Fibroblast of lung (primary cell): ENCODE data around the gene ZNF408. TPM values are rescaled to one million over a fixed set of nuclear protein-coding genes. Genes with fewer than 3 reads are reported as not detected.

ENCODE experiments used
- DNase-seq, 2 donors: peaks; one replicate each; pipeline versions ENCODE4 v3.0.0 to v3.0.0-alpha.2; 2010; ENCODE audit warnings: low read depth in 2 of 2
- H2AFZ ChIP-seq: 2 replicates; pipeline ENCODE4 v1.5.1; 2012; ENCODE audit warnings: low read length, control low read depth, inconsistent platforms
- H3K27ac ChIP-seq: 2 replicates; pipeline ENCODE4 v1.5.1; 2011; ENCODE audit warnings: low read length, control low read depth; ENCODE audit not compliant: insufficient read depth
- H3K27me3 ChIP-seq: 2 replicates; pipeline ENCODE4 v1.5.1; 2011; ENCODE audit warnings: mild to moderate bottlenecking, low read length; ENCODE audit not compliant: control insufficient read depth, insufficient read depth
- H3K36me3 ChIP-seq: 2 replicates; pipeline ENCODE4 v1.5.1; 2011; ENCODE audit warnings: low read length; ENCODE audit not compliant: control insufficient read depth, insufficient read depth
- H3K4me1 ChIP-seq: 2 replicates; pipeline ENCODE4 v1.5.1; 2011; ENCODE audit warnings: low read length; ENCODE audit not compliant: control insufficient read depth, insufficient read depth; ENCODE audit errors: extremely low read depth
- H3K4me2 ChIP-seq: 2 replicates; pipeline ENCODE4 v1.5.1; 2011; ENCODE audit warnings: low read length, control low read depth; ENCODE audit not compliant: insufficient read depth; ENCODE audit errors: extremely low read depth
- H3K4me3 ChIP-seq, 4 experiments: fragments of 200-600 bp in 1 of 4; sonication (generic) in 1 of 4; replicated peaks in 1 of 4; 2 replicates each; pipeline ENCODE4 v1.5.1; 2011 to 2016; ENCODE audit warnings: low read length in 4 of 4, low read depth in 3 of 4, mild to moderate bottlenecking in 3 of 4, control low read depth in 2 of 4, inconsistent platforms in 1 of 4, mixed read lengths in 1 of 4; ENCODE audit not compliant: insufficient read depth in 1 of 4; ENCODE audit errors: control extremely low read depth in 1 of 4
- H3K79me2 ChIP-seq: 2 replicates; pipeline ENCODE4 v1.5.1; 2012; ENCODE audit warnings: mild to moderate bottlenecking, low read length, inconsistent platforms; ENCODE audit not compliant: control insufficient read depth, insufficient read depth
- H3K9ac ChIP-seq: 2 replicates; pipeline ENCODE4 v1.5.1; 2011; ENCODE audit warnings: mild to moderate bottlenecking, low read length, control low read depth; ENCODE audit not compliant: insufficient read depth
- H3K9me3 ChIP-seq: 2 replicates; pipeline ENCODE4 v1.5.1; 2012; ENCODE audit warnings: low read depth, low read length; ENCODE audit not compliant: control insufficient read depth, insufficient read depth
- H4K20me1 ChIP-seq: 2 replicates; pipeline ENCODE4 v1.5.1; 2011; ENCODE audit warnings: low read length; ENCODE audit not compliant: control insufficient read depth, insufficient read depth; ENCODE audit errors: extremely low read depth
- CTCF ChIP-seq, 2 donors: IDR thresholded peaks in 1 of 2; conservative IDR thresholded peaks in 1 of 2; 1 replicate in 1 of 2; 2 replicates in 1 of 2; pipeline ENCODE4 v1.5.1; 2011 to 2012; ENCODE audit warnings: low read length in 2 of 2, control low read depth in 1 of 2, inconsistent platforms in 1 of 2, low read depth in 1 of 2, mild to moderate bottlenecking in 1 of 2
- EZH2 ChIP-seq: IDR thresholded peaks from 2 replicates; pipeline ENCODE4 v1.5.1; 2012; ENCODE audit warnings: low read length, control low read depth, mild to moderate bottlenecking; ENCODE audit errors: missing control alignments
- polyA plus RNA-seq, 2 donors: library from polyadenylated mRNA; depleted of rRNA in 1 of 2; stranded (reverse) in 1 of 2; unstranded in 1 of 2; fragments of >200 nt; gene quantifications; 2 replicates each; pipeline ENCODE4 v1.2.1, GENCODE V29; 2011 to 2012; ENCODE audit warnings: missing spikeins in 1 of 2
- total RNA-seq: library from RNA; depleted of rRNA; stranded (reverse); fragments of >200 nt; gene quantifications from 2 replicates; pipeline ENCODE4 v1.2.1, GENCODE V29; 2014

The ZNF408 gene
- total and polyA plus RNA-seq, 2 donors (not counting 1 experiment from before 2014, with no cell fraction given): 4.2 to 7.9 TPM

GRCh38 chr11:46678741-46679130 is 22.1 kb upstream of the ZNF408 start:
- H3K79me2 ChIP-seq: no peaks in the 10 kb centered on the region
- TF ChIP-seq EZH2: no peak
- TF ChIP-seq CTCF (conservative IDR thresholded peaks at IDR 0.05 in 1 of 2, IDR thresholded peaks at IDR 0.05 in 1 of 2; ENCODE audit: low read depth in 1 of 2, low read length in 2 of 2): no peak
- no peaks in the 10 kb centered on the region for H3K9me3 ChIP-seq
- no peak overlapping the region for H3K9ac ChIP-seq
- peaks cover 4% of the 10 kb centered on the region for H3K4me1 ChIP-seq
- H3K4me3 ChIP-seq: no peak overlapping the region
- H4K20me1 ChIP-seq: no peaks in the 10 kb centered on the region
- H2AFZ ChIP-seq: no peak overlapping the region
- DNase-seq: no peak
- no peaks in the 10 kb centered on the region for H3K27me3 ChIP-seq
- H3K27ac ChIP-seq: no peak overlapping the region
- peaks cover 26% of the 10 kb centered on the region for H3K36me3 ChIP-seq
- H3K4me2 ChIP-seq: no peak overlapping the region

- Histone ChIP-seq H3K4me2 (no peak overlapping the region), H3K36me3 (peaks cover 26% of the 10 kb centered on the region), H2AFZ (no peak overlapping the region), H3K27ac (no peak overlapping the region), H3K4me1 (peaks cover 9% of the 10 kb centered on the region), H3K27me3 (no peaks in the 10 kb centered on the region), H3K9me3 (no peaks in the 10 kb centered on the region), H3K79me2 (no peaks in the 10 kb centered on the region), H3K9ac (no peak overlapping the region), H4K20me1 (no peaks in the 10 kb centered on the region), H3K4me3 (no peak overlapping the region)
- DNase-seq: no peak
- TF ChIP-seq CTCF (conservative IDR thresholded peaks at IDR 0.05 in 1 of 2, IDR thresholded peaks at IDR 0.05 in 1 of 2; ENCODE audit: low read depth in 1 of 2, low read length in 2 of 2): no peak
- no peak for TF ChIP-seq EZH2
Observed at GRCh38 chr11:46679241-46680163, 21.3 kb upstream of the ZNF408 start.

GRCh38 chr11:46680164-46680760 is 20.6 kb upstream of the ZNF408 start:
- peaks cover 26% of the 10 kb centered on the region for H3K36me3 ChIP-seq
- TF ChIP-seq CTCF (conservative IDR thresholded peaks at IDR 0.05 in 1 of 2, IDR thresholded peaks at IDR 0.05 in 1 of 2; ENCODE audit: low read depth in 1 of 2, low read length in 2 of 2) (no peak), EZH2 (no peak)

More at GRCh38 chr11:46680164-46680760, 20.6 kb upstream of the ZNF408 start:
- Histone ChIP-seq H4K20me1 (no peaks in the 10 kb centered on the region), H2AFZ (no peak overlapping the region), H3K9me3 (no peaks in the 10 kb centered on the region), H3K4me1 (peaks cover 9% of the 10 kb centered on the region), H3K9ac (no peak overlapping the region), H3K79me2 (no peaks in the 10 kb centered on the region), H3K4me2 (no peak overlapping the region), H3K27me3 (no peaks in the 10 kb centered on the region), H3K4me3 (no peak overlapping the region), H3K27ac (no peak overlapping the region)
- no peak for DNase-seq
